ENCODE data around the gene SOBP.

Gene SOBP

GRCh38 chr6:107536180-107536961 is 46.5 kb downstream of the SOBP start:
- no peak for TF ChIP-seq CTCF (conservative IDR thresholded peaks at IDR 0.05; ENCODE audit: low read depth, low read length)
- peaks cover 81% of the 10 kb centered on the region for H3K4me1 ChIP-seq (ENCODE audit: low read depth, poor library complexity, severe bottlenecking)
- no peak overlapping the region for H3K4me3 ChIP-seq (IDR thresholded peaks at IDR 0.05; ENCODE audit: insufficient read depth, low read depth, low read length)
- no peaks in the 10 kb centered on the region for H4K20me1 ChIP-seq (ENCODE audit: insufficient read depth)
- H3K9ac ChIP-seq = no peak overlapping the region; the same call in 1 of the 2 replicates
- no peaks in the 10 kb centered on the region for H3K79me2 ChIP-seq (ENCODE audit: insufficient read depth, low read depth)
- no peaks in the 10 kb centered on the region for H3K36me3 ChIP-seq (ENCODE audit: insufficient read depth)
- no peaks in the 10 kb centered on the region for H3K27me3 ChIP-seq (ENCODE audit: insufficient read depth, low read depth)
- H3K27ac ChIP-seq = peak overlapping the region; percentile 68
- H3K4me2 ChIP-seq = peak overlapping the region; percentile 97
- H2AFZ ChIP-seq (ENCODE audit: low read depth) = no peak overlapping the region

- H3K27ac ChIP-seq = no peak overlapping the region; the same call in 1 of the 2 replicates
- H3K79me2 ChIP-seq (ENCODE audit: insufficient read depth, low read depth) = no peaks in the 10 kb centered on the region
- peaks cover 93% of the 10 kb centered on the region for H3K4me1 ChIP-seq (ENCODE audit: low read depth, poor library complexity, severe bottlenecking)
- H3K9ac ChIP-seq = no peak overlapping the region
- no peaks in the 10 kb centered on the region for H3K27me3 ChIP-seq (ENCODE audit: insufficient read depth, low read depth)
- H4K20me1 ChIP-seq (ENCODE audit: insufficient read depth) = no peaks in the 10 kb centered on the region
- H3K4me3 ChIP-seq (IDR thresholded peaks at IDR 0.05; ENCODE audit: insufficient read depth, low read depth, low read length) = no peak overlapping the region
- H2AFZ ChIP-seq (ENCODE audit: low read depth) = no peak overlapping the region
- no peak for TF ChIP-seq CTCF (conservative IDR thresholded peaks at IDR 0.05; ENCODE audit: low read depth, low read length)
- H3K36me3 ChIP-seq (ENCODE audit: insufficient read depth) = no peaks in the 10 kb centered on the region
- peak overlapping the region; percentile 97 for H3K4me2 ChIP-seq
Measured at GRCh38 chr6:107537559-107537958, 47.6 kb downstream of the SOBP start.

GRCh38 chr6:107538856-107539387 is 49.0 kb downstream of the SOBP start:
- Histone ChIP-seq H3K4me1 (ENCODE audit: low read depth, poor library complexity, severe bottlenecking) (peaks cover 91% of the 10 kb centered on the region), H3K79me2 (ENCODE audit: insufficient read depth, low read depth) (no peaks in the 10 kb centered on the region), H3K27me3 (ENCODE audit: insufficient read depth, low read depth) (no peaks in the 10 kb centered on the region), H4K20me1 (ENCODE audit: insufficient read depth) (no peaks in the 10 kb centered on the region), H3K4me2 (peak overlapping the region; percentile 97), H3K9ac (peak overlapping the region; percentile 22; the same call in 1 of the 2 replicates), H3K36me3 (ENCODE audit: insufficient read depth) (no peaks in the 10 kb centered on the region), H3K27ac (peak overlapping the region; percentile 49), H2AFZ (ENCODE audit: low read depth) (no peak overlapping the region), H3K4me3 (IDR thresholded peaks at IDR 0.05; ENCODE audit: insufficient read depth, low read depth, low read length) (no peak overlapping the region)
- TF ChIP-seq CTCF (conservative IDR thresholded peaks at IDR 0.05; ENCODE audit: low read depth, low read length) = no peak

- Histone ChIP-seq H2AFZ (ENCODE audit: low read depth) (no peak overlapping the region), H4K20me1 (ENCODE audit: insufficient read depth) (no peaks in the 10 kb centered on the region), H3K4me1 (ENCODE audit: low read depth, poor library complexity, severe bottlenecking) (peaks cover 86% of the 10 kb centered on the region), H3K27ac (peak overlapping the region; percentile 49), H3K36me3 (ENCODE audit: insufficient read depth) (no peaks in the 10 kb centered on the region), H3K9ac (peak overlapping the region; percentile 22; the same call in 1 of the 2 replicates), H3K27me3 (ENCODE audit: insufficient read depth, low read depth) (no peaks in the 10 kb centered on the region), H3K4me2 (peak overlapping the region; percentile 97), H3K4me3 (IDR thresholded peaks at IDR 0.05; ENCODE audit: insufficient read depth, low read depth, low read length) (no peak overlapping the region), H3K79me2 (ENCODE audit: insufficient read depth, low read depth) (no peaks in the 10 kb centered on the region)
- no peak for TF ChIP-seq CTCF (conservative IDR thresholded peaks at IDR 0.05; ENCODE audit: low read depth, low read length)
Measured at GRCh38 chr6:107539409-107539808, 49.5 kb downstream of the SOBP start.

Measured in KMS-11 (cell line).